Measurements from ENCODE around the gene PRR23E.

- TF ChIP-seq EZH2 (IDR thresholded peaks at IDR 0.05; ENCODE audit: low read length, unreplicated experiment) = no peak
- TF ChIP-seq CTCF (conservative IDR thresholded peaks at IDR 0.05; ENCODE audit: low read depth, low read length) = no peak
- TF ChIP-seq EZH2phosphoT487 (IDR thresholded peaks at IDR 0.05; ENCODE audit: borderline replicate concordance, low read length) = no peak
Observed at GRCh38 chr3:127144631-127145030, 48.3 kb upstream of the PRR23E start.

Measured in PC-3 (cell line).